HUES64 (cell line): ENCODE data around the gene EYS.
A peak's percentile ranks its signal among the peaks of the same experiment; 100 is the strongest.
"Not testable (repeated sequence)": the region's sequence is repeated elsewhere in the genome, so short reads cannot be mapped to it uniquely, and the experiment has no call there.

Experiments used
- H3K27ac ChIP-seq: 2 replicates; pipeline ENCODE4 v1.7.0; 2013; ENCODE audit warnings: low read depth, low read length, inconsistent platforms
- H3K27me3 ChIP-seq: 2 replicates; pipeline ENCODE4 v1.6.1; 2013; ENCODE audit warnings: mild to moderate bottlenecking, low read length; ENCODE audit not compliant: insufficient read depth
- H3K36me3 ChIP-seq: 2 replicates; pipeline ENCODE4 v1.6.1; 2013; ENCODE audit warnings: mild to moderate bottlenecking, low read length; ENCODE audit not compliant: insufficient read depth
- H3K4me1 ChIP-seq: 2 replicates; pipeline ENCODE4 v1.6.1; 2013; ENCODE audit warnings: mild to moderate bottlenecking, low read length, moderate library complexity; ENCODE audit not compliant: insufficient read depth
- H3K4me3 ChIP-seq: 2 replicates; pipeline ENCODE4 v1.5.1; 2013; ENCODE audit warnings: mild to moderate bottlenecking, low read length, moderate library complexity
- H3K9ac ChIP-seq: 2 replicates; pipeline ENCODE4 v1.6.1; 2013; ENCODE audit warnings: mild to moderate bottlenecking, low read depth, low read length
- H3K9me3 ChIP-seq: 2 replicates; pipeline ENCODE4 v1.6.1; 2013; ENCODE audit warnings: low read depth, low read length; ENCODE audit not compliant: insufficient read depth
- whole genome bisulfite sequencing: fragments of 150-250, 120-280 bp; methylation state at CpG from one replicate; pipeline ENCODE4 v1.1.7; 2013; ENCODE audit warnings: missing lambda C conversion rate; 5-methylcytosine and 5-hydroxymethylcytosine counted together

The EYS gene

DNA sequence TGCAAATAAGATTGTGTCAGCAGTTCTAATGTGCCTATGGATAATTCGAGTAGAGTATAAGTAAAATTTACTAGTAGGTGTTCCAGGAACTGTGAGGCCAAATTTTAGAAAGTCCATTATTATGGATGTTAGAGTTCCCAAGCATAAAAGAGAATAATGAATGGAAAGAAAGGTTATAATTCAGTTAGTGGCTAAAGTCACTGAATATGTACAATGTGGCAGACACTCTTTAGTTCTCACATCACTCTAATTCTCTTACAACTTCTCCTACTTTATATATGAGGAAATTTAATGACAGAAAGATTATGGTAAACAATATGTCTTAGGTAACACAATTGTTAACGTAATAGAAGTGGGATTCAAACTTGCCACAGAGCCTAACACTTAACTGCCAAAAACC lies 75.3 kb downstream of the EYS start:
- no peaks in the 10 kb centered on the region for H3K4me1 ChIP-seq
- no peaks in the 10 kb centered on the region for H3K9me3 ChIP-seq
- WGBS: 91% methylated on average over 1 of the region's 2 CpGs
- no peak overlapping the region for H3K27ac ChIP-seq
- no peaks in the 10 kb centered on the region for H3K27me3 ChIP-seq
- no peak overlapping the region for H3K9ac ChIP-seq
- no peak overlapping the region for H3K4me3 ChIP-seq
- H3K36me3 ChIP-seq: no peaks in the 10 kb centered on the region

DNA sequence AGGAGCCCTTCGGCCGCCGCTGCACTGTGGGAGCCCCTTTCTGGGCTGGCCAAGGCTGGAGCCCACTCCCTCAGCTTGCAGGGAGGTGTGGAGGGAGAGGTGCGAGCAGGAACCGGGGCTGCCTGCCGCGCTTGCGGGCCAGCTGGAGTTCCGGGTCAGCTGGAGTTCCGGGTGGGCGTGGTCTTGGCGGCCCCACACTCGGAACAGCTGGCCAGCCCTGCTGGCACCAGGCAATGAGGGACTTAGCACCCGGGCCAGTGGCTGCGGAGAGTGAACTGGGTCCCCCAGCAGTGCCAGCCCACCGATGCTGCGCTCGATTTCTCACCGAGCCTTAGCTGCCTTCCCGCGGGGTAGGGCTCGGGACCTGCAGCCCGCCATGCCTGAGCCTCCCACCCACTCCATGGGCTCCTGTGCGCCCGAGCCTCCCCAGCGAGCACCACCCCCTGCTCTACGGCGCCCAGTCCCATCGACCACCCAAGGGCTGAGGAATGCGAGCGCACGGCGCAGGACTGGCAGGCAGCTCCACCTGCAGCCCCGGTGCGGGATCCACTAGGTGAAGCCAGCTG lies 79.5 kb downstream of the EYS start:
- not testable (repeated sequence) for H3K27ac ChIP-seq
- 94% methylated on average over 35 of the region's 35 CpGs for WGBS

DNA sequence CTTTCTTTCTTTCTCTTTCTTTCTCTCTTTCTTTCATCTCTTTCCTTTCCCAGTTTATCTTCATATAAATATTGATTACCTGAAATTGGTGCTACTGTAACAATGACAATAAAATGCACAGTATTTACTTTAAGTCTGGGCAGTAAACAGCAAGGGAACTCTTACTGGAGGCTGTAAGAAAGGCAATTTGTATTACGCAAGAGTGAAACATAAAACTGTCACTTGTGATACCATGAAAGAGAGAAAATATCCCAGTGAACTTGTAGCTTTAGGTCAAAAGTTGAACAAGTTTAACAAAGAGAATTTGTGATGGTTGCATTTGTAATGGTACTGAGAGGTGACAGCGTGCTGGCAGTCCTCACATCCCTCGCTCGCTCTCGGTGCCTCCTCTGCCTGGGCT lies 80.0 kb downstream of the EYS start:
- no peaks in the 10 kb centered on the region for H3K4me1 ChIP-seq
- H3K9me3 ChIP-seq: no peaks in the 10 kb centered on the region
- no peak overlapping the region for H3K27ac ChIP-seq
- 89% methylated on average over 5 of the region's 5 CpGs for WGBS
- no peak overlapping the region for H3K4me3 ChIP-seq
- H3K27me3 ChIP-seq: no peaks in the 10 kb centered on the region
- H3K9ac ChIP-seq: no peak overlapping the region
- H3K36me3 ChIP-seq: no peaks in the 10 kb centered on the region

More for the DNA sequence above, 79.5 kb downstream of the EYS start:
- not testable (repeated sequence) for H3K36me3 ChIP-seq, H3K9ac ChIP-seq, H3K27me3 ChIP-seq, H3K4me3 ChIP-seq, H3K9me3 ChIP-seq, H3K4me1 ChIP-seq

DNA sequence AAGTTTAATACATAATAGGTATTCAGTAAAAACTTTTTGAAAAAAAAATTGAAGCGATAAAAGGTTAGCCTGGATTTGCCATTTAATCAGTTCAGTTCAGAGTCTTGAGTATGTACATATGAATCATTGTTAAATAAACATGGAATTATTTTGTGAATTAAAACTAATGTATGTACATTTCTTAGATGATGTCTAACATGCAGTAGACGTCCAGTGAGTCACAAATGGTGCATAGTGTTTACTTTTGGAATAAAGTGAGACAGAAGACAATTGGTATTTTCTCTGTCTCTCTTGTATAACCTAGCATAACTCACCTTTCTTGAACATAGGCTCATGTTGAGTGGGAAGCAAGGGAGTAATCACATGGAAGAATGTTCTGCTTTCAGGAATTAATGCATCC lies 83.5 kb downstream of the EYS start:
- H3K9me3 ChIP-seq: no peaks in the 10 kb centered on the region
- no peaks in the 10 kb centered on the region for H3K36me3 ChIP-seq
- H3K9ac ChIP-seq: no peak overlapping the region
- 96% methylated on average over 2 of the region's 2 CpGs for WGBS
- H3K27ac ChIP-seq: no peak overlapping the region
- H3K4me3 ChIP-seq: no peak overlapping the region
- no peaks in the 10 kb centered on the region for H3K4me1 ChIP-seq
- no peaks in the 10 kb centered on the region for H3K27me3 ChIP-seq

DNA sequence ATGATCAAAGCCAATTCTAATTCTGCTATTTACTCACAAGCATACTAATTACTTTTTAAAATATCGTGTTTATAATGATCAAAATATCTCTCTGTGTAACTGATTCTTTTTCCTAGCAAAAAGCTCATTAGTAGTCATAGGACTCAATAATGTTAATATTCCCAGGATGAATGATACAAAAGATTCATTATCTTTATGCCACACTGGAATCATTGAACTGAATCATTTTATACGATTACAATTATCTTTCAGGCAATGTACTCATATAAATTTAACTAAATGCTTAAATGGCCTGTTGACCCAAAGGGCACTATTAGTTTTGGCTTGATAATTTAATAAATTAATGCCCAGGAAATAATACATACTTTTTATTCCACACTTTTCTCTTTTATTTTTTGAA lies 96.3 kb downstream of the EYS start:
- H3K27me3 ChIP-seq: no peaks in the 10 kb centered on the region
- WGBS: 100% methylated on average over 1 of the region's 2 CpGs
- no peaks in the 10 kb centered on the region for H3K4me1 ChIP-seq
- no peak overlapping the region for H3K27ac ChIP-seq
- H3K36me3 ChIP-seq: no peaks in the 10 kb centered on the region
- H3K9me3 ChIP-seq: no peaks in the 10 kb centered on the region
- no peak overlapping the region for H3K9ac ChIP-seq
- no peak overlapping the region for H3K4me3 ChIP-seq

DNA sequence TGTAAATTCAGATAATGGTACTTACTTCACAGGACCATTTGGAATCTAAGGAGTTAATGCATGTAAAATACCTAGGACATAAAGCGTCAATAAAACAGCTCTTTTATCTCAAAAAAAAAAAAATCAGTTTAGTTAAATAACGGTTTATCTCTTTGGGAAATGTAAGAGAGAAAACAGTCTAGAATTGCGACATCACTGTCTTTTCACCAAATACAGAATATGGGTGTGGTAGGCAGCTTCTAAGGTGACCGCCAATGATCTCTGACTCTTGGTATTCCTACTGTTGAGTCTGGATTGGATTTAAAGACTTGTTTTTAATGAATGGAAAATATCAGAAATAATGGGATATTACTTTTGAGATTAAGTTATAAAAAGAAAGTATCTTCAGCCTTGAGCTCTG lies 111.5 kb downstream of the EYS start:
- H3K36me3 ChIP-seq: no peaks in the 10 kb centered on the region
- WGBS: 95% methylated on average over 3 of the region's 4 CpGs
- H3K4me3 ChIP-seq: no peak overlapping the region
- no peaks in the 10 kb centered on the region for H3K9me3 ChIP-seq
- no peak overlapping the region for H3K9ac ChIP-seq
- H3K27me3 ChIP-seq: no peaks in the 10 kb centered on the region
- H3K27ac ChIP-seq: no peak overlapping the region
- H3K4me1 ChIP-seq: no peaks in the 10 kb centered on the region

DNA sequence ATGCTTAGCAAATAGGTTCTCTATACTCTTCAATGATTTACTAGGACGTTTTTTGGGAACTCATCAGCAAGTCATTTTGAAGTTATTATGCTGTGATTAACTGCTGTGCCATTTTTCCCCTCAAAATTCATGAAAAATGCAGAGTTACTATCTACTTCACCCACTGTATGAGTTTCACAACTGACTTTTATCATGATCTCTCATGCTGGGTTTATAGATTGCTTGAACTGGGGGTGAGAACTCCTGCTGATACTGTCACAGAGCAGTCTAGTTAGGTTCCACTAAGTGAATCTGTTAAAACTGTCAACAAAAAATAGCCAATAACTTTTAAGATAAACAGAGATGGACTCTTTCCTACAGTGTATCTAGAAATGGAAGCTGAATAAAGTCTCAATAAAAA lies 136.7 kb downstream of the EYS start:
- H3K4me3 ChIP-seq: no peak overlapping the region
- 71% methylated on average over 1 of the region's 1 CpG for WGBS
- peaks cover 49% of the 10 kb centered on the region for H3K4me1 ChIP-seq
- no peaks in the 10 kb centered on the region for H3K27me3 ChIP-seq
- no peaks in the 10 kb centered on the region for H3K9me3 ChIP-seq
- H3K9ac ChIP-seq: no peak overlapping the region
- no peaks in the 10 kb centered on the region for H3K36me3 ChIP-seq
- H3K27ac ChIP-seq: peak overlapping the region; percentile 97

DNA sequence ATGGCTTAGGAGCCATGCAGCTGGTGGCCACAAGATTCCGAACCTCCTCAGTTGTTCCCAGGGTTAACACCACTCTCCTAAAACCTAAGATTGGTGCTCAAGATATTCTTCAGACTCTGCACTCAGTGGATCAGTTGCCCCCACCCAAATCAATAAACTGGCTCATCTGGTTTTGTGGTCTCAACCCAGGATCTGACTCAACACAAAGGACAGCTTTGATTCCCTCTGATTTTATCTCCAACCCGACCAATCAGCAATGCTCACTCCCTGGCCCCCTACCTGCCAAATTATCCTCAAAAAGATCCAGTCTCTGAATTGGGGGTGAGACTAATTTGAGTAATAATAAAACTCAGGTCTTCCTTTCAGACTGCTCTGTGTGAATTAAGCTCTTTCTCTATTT lies 137.5 kb downstream of the EYS start:
- Histone ChIP-seq H3K4me1 (peaks cover 49% of the 10 kb centered on the region), H3K36me3 (no peaks in the 10 kb centered on the region), H3K4me3 (peak overlapping the region; percentile 12; the same call in 1 of the 2 replicates), H3K9me3 (no peaks in the 10 kb centered on the region), H3K27me3 (no peaks in the 10 kb centered on the region), H3K9ac (peak overlapping the region; percentile 67), H3K27ac (peak overlapping the region; percentile 97)
- WGBS: 75% methylated on average over 2 of the region's 2 CpGs

DNA sequence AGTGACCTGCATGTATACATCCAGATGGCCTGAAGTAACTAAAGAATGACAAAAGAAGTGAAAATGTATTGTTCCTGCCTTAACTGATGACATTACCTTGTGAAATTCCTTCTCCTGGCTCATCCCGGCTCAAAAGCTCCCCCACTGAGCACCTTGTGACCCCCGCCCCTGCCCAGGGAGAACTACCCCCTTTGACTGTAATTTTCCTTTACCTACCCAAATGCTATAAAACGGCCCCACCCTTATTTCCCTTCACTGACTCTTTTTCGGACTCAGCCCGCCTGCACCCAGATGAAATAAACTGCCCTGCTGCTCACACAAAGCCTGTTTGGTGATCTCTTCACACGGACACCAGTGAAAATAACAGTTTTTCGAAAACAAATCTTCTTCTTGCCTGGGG lies 138.0 kb downstream of the EYS start:
- 42% methylated on average over 7 of the region's 7 CpGs for WGBS

DNA sequence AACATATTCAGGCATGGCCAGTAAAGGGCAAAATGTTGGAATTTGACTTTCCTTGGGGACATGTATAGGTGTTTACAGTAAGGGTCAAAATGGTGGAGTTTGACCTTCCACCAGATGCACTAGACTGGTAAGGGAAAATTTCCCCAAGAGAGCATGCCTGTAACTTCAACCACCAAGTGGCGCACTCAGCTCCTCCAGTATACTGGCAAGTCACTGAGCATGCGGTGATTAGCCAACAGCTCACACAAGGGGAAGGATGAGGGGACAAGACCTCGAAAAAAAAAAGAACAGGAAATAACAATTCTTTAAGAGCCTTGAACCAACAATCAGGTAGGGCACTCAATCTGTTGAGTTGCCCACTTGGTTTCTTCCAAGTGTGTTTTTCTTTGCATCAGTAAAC lies 140.9 kb downstream of the EYS start:
- Histone ChIP-seq H3K36me3 (no peaks in the 10 kb centered on the region), H3K4me1 (peaks cover 41% of the 10 kb centered on the region), H3K27ac (no peak overlapping the region), H3K4me3 (no peak overlapping the region), H3K27me3 (no peaks in the 10 kb centered on the region), H3K9me3 (no peaks in the 10 kb centered on the region), H3K9ac (no peak overlapping the region)
- 62% methylated on average over 3 of the region's 3 CpGs for WGBS

More for the DNA sequence above, 138.0 kb downstream of the EYS start:
- Histone ChIP-seq H3K4me1 (peaks cover 49% of the 10 kb centered on the region), H3K27ac (peak overlapping the region; percentile 97), H3K4me3 (peak overlapping the region; percentile 12; the same call in 1 of the 2 replicates), H3K9ac (peak overlapping the region; percentile 67)
- not testable (repeated sequence) for H3K9me3 ChIP-seq, H3K36me3 ChIP-seq, H3K27me3 ChIP-seq

DNA sequence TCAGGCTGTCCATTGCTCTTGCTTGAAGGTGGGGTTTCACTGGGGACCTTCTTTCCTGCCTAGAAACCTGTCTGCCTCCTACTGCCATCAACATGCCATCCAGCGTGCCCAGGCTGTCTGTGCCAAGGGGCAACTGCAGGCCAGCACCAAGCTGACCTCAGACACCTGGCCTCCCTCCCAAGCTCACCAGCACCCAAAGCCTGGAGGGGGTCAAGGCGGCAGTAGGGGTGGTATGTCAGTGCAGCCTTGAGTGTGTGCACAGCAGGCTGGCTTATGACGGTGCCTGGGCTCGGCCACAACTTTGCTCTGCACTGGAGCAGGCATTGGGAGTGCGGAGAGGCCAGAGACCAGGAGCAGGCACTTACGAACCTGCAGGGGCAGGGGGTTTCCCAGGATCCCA lies 149.0 kb downstream of the EYS start:
- no peak overlapping the region for H3K4me3 ChIP-seq
- no peaks in the 10 kb centered on the region for H3K36me3 ChIP-seq
- 95% methylated on average over 6 of the region's 6 CpGs for WGBS

DNA sequence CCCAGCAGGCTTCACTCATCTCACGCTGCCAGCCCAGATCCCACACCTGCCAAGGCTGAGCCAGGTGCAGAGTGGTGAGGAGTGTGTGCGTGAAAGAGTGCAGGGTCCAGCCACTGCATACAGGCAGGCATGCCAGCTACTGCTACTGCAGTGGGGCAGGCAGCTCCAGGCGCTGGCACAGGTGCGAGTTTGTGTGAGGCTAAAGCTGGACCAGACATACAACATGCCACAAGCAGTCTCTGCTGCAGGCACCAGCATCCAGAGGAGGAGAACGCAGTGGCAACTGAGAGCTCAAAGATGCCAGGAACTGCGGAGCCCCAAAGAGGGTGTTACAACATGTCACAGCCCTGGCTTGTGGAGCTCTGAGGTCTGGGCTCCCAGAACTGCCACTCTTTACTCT lies 149.8 kb downstream of the EYS start:
- Histone ChIP-seq H3K9me3 (no peaks in the 10 kb centered on the region), H3K4me3 (no peak overlapping the region), H3K9ac (no peak overlapping the region), H3K27ac (no peak overlapping the region), H3K36me3 (no peaks in the 10 kb centered on the region), H3K4me1 (no peaks in the 10 kb centered on the region), H3K27me3 (no peaks in the 10 kb centered on the region)
- WGBS: 90% methylated on average over 6 of the region's 6 CpGs

More for the DNA sequence above, 149.0 kb downstream of the EYS start:
- no peak overlapping the region for H3K9ac ChIP-seq
- no peak overlapping the region for H3K27ac ChIP-seq
- no peaks in the 10 kb centered on the region for H3K4me1 ChIP-seq
- H3K9me3 ChIP-seq: no peaks in the 10 kb centered on the region
- H3K27me3 ChIP-seq: no peaks in the 10 kb centered on the region
